H9 (cell line): ENCODE measurements around the gene BSN. TPM values are rescaled to one million over a fixed set of nuclear protein-coding genes. Genes with fewer than 3 reads are reported as not detected.
A peak's percentile ranks its signal among the peaks of the same experiment; 100 is the strongest.

ENCODE experiments used
- DNase-seq: peaks from one replicate; pipeline ENCODE4 v3.0.0-alpha.2; 2017
- H2AFZ ChIP-seq: one replicate; pipeline ENCODE4 v1.6.1; 2013; ENCODE audit warnings: mild to moderate bottlenecking, low read length, control low read depth, moderate library complexity
- H2AK5ac ChIP-seq: 2 replicates; pipeline ENCODE4 v1.6.1; 2013; ENCODE audit warnings: low read length, control low read depth, mixed read lengths; ENCODE audit not compliant: insufficient read length
- H2BK120ac ChIP-seq: one replicate; pipeline ENCODE4 v1.6.1; 2013; ENCODE audit warnings: low read depth, mild to moderate bottlenecking, low read length, control low read depth, inconsistent platforms; ENCODE audit not compliant: poor library complexity, severe bottlenecking
- H2BK12ac ChIP-seq: 2 replicates; pipeline ENCODE4 v1.6.1; 2013; ENCODE audit warnings: low read length, control low read depth, mixed read lengths, low read depth; ENCODE audit not compliant: insufficient read length
- H2BK15ac ChIP-seq: 2 replicates; pipeline ENCODE4 v1.6.1; 2013; ENCODE audit warnings: low read depth, low read length, control low read depth
- H2BK20ac ChIP-seq: one replicate; pipeline ENCODE4 v1.6.1; 2013; ENCODE audit warnings: low read depth, mild to moderate bottlenecking, low read length, control low read depth, inconsistent platforms; ENCODE audit not compliant: poor library complexity, severe bottlenecking
- H2BK5ac ChIP-seq: 2 replicates; pipeline ENCODE4 v1.6.1; 2013; ENCODE audit warnings: low read length, control low read depth, mixed read lengths; ENCODE audit not compliant: insufficient read length
- H3K14ac ChIP-seq: 2 replicates; pipeline ENCODE4 v1.6.1; 2013; ENCODE audit warnings: low read length, control low read depth; ENCODE audit not compliant: insufficient read depth
- H3K18ac ChIP-seq: 2 replicates; pipeline ENCODE4 v1.6.1; 2013; ENCODE audit warnings: low read depth, mild to moderate bottlenecking, mixed read lengths, low read length, control low read depth; ENCODE audit not compliant: insufficient read length
- H3K23ac ChIP-seq: 2 replicates; pipeline ENCODE4 v1.6.1; 2013; ENCODE audit warnings: low read length, control low read depth, mixed read lengths, low read depth; ENCODE audit not compliant: insufficient read length
- H3K23me2 ChIP-seq: 2 replicates; pipeline ENCODE4 v1.6.1; 2013; ENCODE audit warnings: low read depth, mild to moderate bottlenecking, mixed read lengths, low read length, control low read depth; ENCODE audit not compliant: insufficient read length, poor library complexity, severe bottlenecking
- H3K27ac ChIP-seq: 2 replicates; pipeline ENCODE4 v1.5.1; 2013; ENCODE audit warnings: low read length, control low read depth, mixed read lengths, low read depth; ENCODE audit not compliant: insufficient read length
- H3K27me3 ChIP-seq: 2 replicates; pipeline ENCODE4 v1.6.1; 2013; ENCODE audit warnings: low read length, control low read depth, inconsistent platforms; ENCODE audit not compliant: insufficient read depth
- H3K4ac ChIP-seq: 2 replicates; pipeline ENCODE4 v1.6.1; 2013; ENCODE audit warnings: low read depth, mild to moderate bottlenecking, control low read depth, inconsistent platforms, low read length, moderate library complexity
- H3K4me1 ChIP-seq: 2 replicates; pipeline ENCODE4 v1.6.1; 2013; ENCODE audit warnings: low read length, control low read depth, inconsistent platforms; ENCODE audit not compliant: insufficient read depth
- H3K4me2 ChIP-seq: 2 replicates; pipeline ENCODE4 v1.6.1; 2013; ENCODE audit warnings: low read length, control low read depth, mixed read lengths; ENCODE audit not compliant: insufficient read length, insufficient read depth
- H3K56ac ChIP-seq: 2 replicates; pipeline ENCODE4 v1.6.1; 2013; ENCODE audit warnings: low read depth, mild to moderate bottlenecking, mixed read lengths, low read length, control low read depth; ENCODE audit not compliant: insufficient read length
- H3K79me1 ChIP-seq: 2 replicates; pipeline ENCODE4 v1.6.1; 2013; ENCODE audit warnings: low read depth, mild to moderate bottlenecking, moderate library complexity, low read length, control low read depth, inconsistent platforms; ENCODE audit not compliant: insufficient read depth, poor library complexity, severe bottlenecking
- H3K79me2 ChIP-seq: 2 replicates; pipeline ENCODE4 v1.6.1; 2013; ENCODE audit warnings: low read length, control low read depth, inconsistent platforms; ENCODE audit not compliant: insufficient read depth
- H3K9ac ChIP-seq: 2 replicates; pipeline ENCODE4 v1.6.1; 2013; ENCODE audit warnings: low read length, control low read depth, mixed read lengths; ENCODE audit not compliant: insufficient read length; ENCODE audit errors: extremely low read depth
- H3K9me3 ChIP-seq: one replicate; pipeline ENCODE4 v1.6.1; 2013; ENCODE audit warnings: low read depth, low read length, inconsistent platforms; ENCODE audit not compliant: control insufficient read depth
- H3T11ph ChIP-seq: one replicate; pipeline ENCODE4 v1.6.1; 2013; ENCODE audit warnings: mild to moderate bottlenecking, low read length, control low read depth, inconsistent platforms
- H4K20me1 ChIP-seq: one replicate; pipeline ENCODE4 v1.6.1; 2013; ENCODE audit not compliant: control insufficient read depth, insufficient read length, insufficient read depth
- H4K5ac ChIP-seq: 2 replicates; pipeline ENCODE4 v1.6.1; 2013; ENCODE audit warnings: low read depth, mild to moderate bottlenecking, mixed read lengths, low read length, control low read depth; ENCODE audit not compliant: insufficient read length
- H4K8ac ChIP-seq: replicated peaks from 2 replicates; pipeline ENCODE4 v1.6.1; 2013; ENCODE audit warnings: low read length, control low read depth, mixed read lengths, low read depth; ENCODE audit not compliant: insufficient read length
- H4K91ac ChIP-seq: 2 replicates; pipeline ENCODE4 v1.6.1; 2013; ENCODE audit warnings: low read depth, mild to moderate bottlenecking, moderate library complexity, mixed read lengths, low read length, control low read depth; ENCODE audit not compliant: insufficient read length
- H3K27ac Mint-ChIP-seq, 3 experiments: 2 replicates in 2 of 3; 3 replicates in 1 of 3; pipeline ENCODE4 v1.8.0; 2020 to 2021; ENCODE audit warnings: mixed read lengths in 3 of 3, mild to moderate bottlenecking in 1 of 3, moderate library complexity in 1 of 3
- H3K27me3 Mint-ChIP-seq: 2 replicates; pipeline ENCODE4 v1.8.0; 2021; ENCODE audit warnings: low read depth, mild to moderate bottlenecking, moderate library complexity, mixed read lengths
- H3K36me3 Mint-ChIP-seq, 3 experiments: 2 replicates in 2 of 3; 3 replicates in 1 of 3; pipeline ENCODE4 v1.8.0; 2020 to 2021; ENCODE audit warnings: low read depth in 3 of 3, mixed read lengths in 3 of 3; ENCODE audit not compliant: insufficient read depth in 1 of 3
- H3K4me1 Mint-ChIP-seq, 2 experiments: 2 replicates each; pipeline ENCODE4 v1.8.0; 2020; ENCODE audit warnings: mixed read lengths in 2 of 2
- H3K4me3 Mint-ChIP-seq, 2 experiments: 2 replicates in 1 of 2; 3 replicates in 1 of 2; pipeline ENCODE4 v1.8.0; 2020 to 2021; ENCODE audit warnings: mild to moderate bottlenecking in 2 of 2, mixed read lengths in 2 of 2, moderate library complexity in 1 of 2
- H3K9me3 Mint-ChIP-seq, 2 experiments: 2 replicates in 1 of 2; 3 replicates in 1 of 2; pipeline ENCODE4 v1.8.0; 2020; ENCODE audit warnings: mild to moderate bottlenecking in 2 of 2, mixed read lengths in 2 of 2, moderate library complexity in 1 of 2
- CTCF ChIP-seq: fragments of 200-600 bp; sonication (generic); conservative IDR thresholded peaks from 3 replicates; pipeline ENCODE4 v1.8.0; 2021; ENCODE audit warnings: antibody characterized with exemption, mild to moderate bottlenecking
- WGBS: extraction: QIAGEN DNeasy Blood & Tissue Kit; methylation state at CpG from one replicate; pipeline ENCODE4 v1.1.7; 2013; ENCODE audit warnings: missing lambda C conversion rate, low lambda C conversion rate, mixed read lengths; ENCODE audit not compliant: insufficient read length; ENCODE audit errors: extremely low coverage; 5-methylcytosine and 5-hydroxymethylcytosine counted together
- total RNA-seq: library from RNA; stranded (reverse); gene quantifications from 2 replicates; pipeline ENCODE4 v1.2.1, GENCODE V29; 2021

The BSN gene
- total RNA-seq, 1 experiment from 2014 or later = 2.4 TPM

GRCh38 chr3:49629866-49630265, 75.6 kb downstream of the BSN start:
- no peak for TF ChIP-seq CTCF
- H3K4me3 Mint-ChIP-seq = no peak overlapping the region
- Histone ChIP-seq H2BK120ac (no peak overlapping the region), H3K4ac (no peak overlapping the region), H3K27me3 (no peaks in the 10 kb centered on the region), H2AFZ (no peak overlapping the region), H3K56ac (no peak overlapping the region), H3K4me2 (no peak overlapping the region), H4K91ac (no peak overlapping the region), H4K5ac (no peak overlapping the region), H3K27ac (no peak overlapping the region), H3K23ac (no peak overlapping the region), H4K20me1 (no peaks in the 10 kb centered on the region), H4K8ac (no peak overlapping the region), H3K9ac (no peak overlapping the region), H3K18ac (no peak overlapping the region), H2BK12ac (no peak overlapping the region), H3K4me1 (no peaks in the 10 kb centered on the region), H3K9me3 (no peaks in the 10 kb centered on the region), H2AK5ac (no peak overlapping the region), H3K79me1 (no peaks in the 10 kb centered on the region), H2BK5ac (no peak overlapping the region), H2BK20ac (no peak overlapping the region), H3T11ph (no peak overlapping the region), H3K23me2 (no peaks in the 10 kb centered on the region), H3K14ac (no peak overlapping the region; the same call in 1 of the 2 replicates), H3K79me2 (no peaks in the 10 kb centered on the region), H2BK15ac (no peak overlapping the region)
- no peaks in the 10 kb centered on the region for H3K4me1 Mint-ChIP-seq
- H3K27ac Mint-ChIP-seq = peak overlapping the region in 1 of 3 experiments; percentile 80; a peak in 1 of 7 replicates
- DNase-seq = no peak
- H3K27me3 Mint-ChIP-seq = peaks cover 6% of the 10 kb centered on the region
- peaks cover 5 to 12% of the 10 kb centered on the region in 2 experiments; a peak in 3 of 5 replicates for H3K9me3 Mint-ChIP-seq
- WGBS = no CpG with 5 or more reads among the region's 6 CpGs
- peaks cover 0 to 10% (median 4%) of the 10 kb centered on the region in 3 experiments; a peak in 5 of 7 replicates for H3K36me3 Mint-ChIP-seq
